Activated CD8-positive, alpha-beta memory T cell treated with anti-CD3 and anti-CD28 coated beads, Interleukin-2, amount 50 U/mL, for 1 hour (primary cell): ENCODE results near the gene CDC42BPA.

Experiments used
- DNase-seq: peaks from one replicate; pipeline ENCODE4 v3.0.0-alpha.2; 2020; ENCODE audit errors: extremely low read depth

CDC42BPA gene

GRCh38 chr1:226948480-226948879, 369.8 kb downstream of the CDC42BPA start:
- DNase-seq = no peak

- no peak for DNase-seq
Observed at GRCh38 chr1:226948051-226948450, 370.2 kb downstream of the CDC42BPA start.

GRCh38 chr1:226946841-226947240, 371.5 kb downstream of the CDC42BPA start:
- no peak for DNase-seq

GRCh38 chr1:226946285-226946684, 372.0 kb downstream of the CDC42BPA start:
- no peak for DNase-seq

- DNase-seq = no peak
Observed at GRCh38 chr1:226945858-226946245, 372.4 kb downstream of the CDC42BPA start.

GRCh38 chr1:226945106-226945857, 373.0 kb downstream of the CDC42BPA start:
- no peak for DNase-seq

- no peak for DNase-seq
Observed at GRCh38 chr1:226943927-226944326, 374.4 kb downstream of the CDC42BPA start.

- no peak for DNase-seq
Observed at GRCh38 chr1:226943156-226943555, 375.1 kb downstream of the CDC42BPA start.

- DNase-seq = no peak
Observed at GRCh38 chr1:226942392-226942791, 375.9 kb downstream of the CDC42BPA start.

GRCh38 chr1:226940806-226941067, 377.6 kb downstream of the CDC42BPA start:
- DNase-seq = no peak

- peak; percentile 94 for DNase-seq
Observed at GRCh38 chr1:226940029-226940805, 378.1 kb downstream of the CDC42BPA start, which contains the start of gene COQ8A. Gene COQ8A, plus strand, starts transcription at chr1:226940294. Its CDS starts 21,092 bp downstream, at chr1:226961386.
